NCI-H2196 (cell line): ENCODE data around the gene SLC32A1.
A peak's percentile ranks its signal among the peaks of the same experiment; 100 is the strongest.

Experiments used
- DNase-seq: peaks from one replicate; lab custom pipeline; 2025; ENCODE audit not compliant: unreplicated experiment; lab: John Stamatoyannopoulos, UW

Gene SLC32A1

DNA sequence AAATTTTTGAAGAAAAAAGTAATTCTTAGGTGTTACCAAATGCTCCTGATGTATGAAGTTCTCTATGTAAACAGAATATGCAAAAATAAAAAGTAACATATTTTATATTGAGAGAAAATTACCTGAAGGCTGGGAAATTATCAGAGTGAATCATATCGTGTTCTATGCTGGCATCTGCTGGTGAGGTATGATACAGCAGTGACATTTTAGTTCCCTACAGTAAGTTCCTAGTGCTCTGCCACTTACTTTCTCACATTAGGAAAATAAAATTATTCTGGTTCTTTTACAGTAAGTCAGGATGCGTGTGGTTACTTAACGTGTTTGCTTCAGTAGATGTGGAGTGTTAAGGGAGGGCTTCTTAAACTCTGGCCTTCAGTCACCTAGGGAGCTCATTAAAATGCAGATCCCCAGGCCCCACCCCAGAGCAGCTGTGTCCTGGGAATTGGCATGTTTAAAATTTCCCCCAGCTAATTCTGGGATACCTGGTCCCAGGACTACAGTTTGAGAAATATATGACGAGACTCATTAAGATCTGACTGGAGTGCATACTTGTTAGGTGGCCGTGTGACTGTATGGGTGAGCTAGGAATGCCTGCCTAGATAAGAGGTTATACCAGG lies 27.2 kb downstream of the SLC32A1 start:
- DNase-seq = peak; percentile 46

DNA sequence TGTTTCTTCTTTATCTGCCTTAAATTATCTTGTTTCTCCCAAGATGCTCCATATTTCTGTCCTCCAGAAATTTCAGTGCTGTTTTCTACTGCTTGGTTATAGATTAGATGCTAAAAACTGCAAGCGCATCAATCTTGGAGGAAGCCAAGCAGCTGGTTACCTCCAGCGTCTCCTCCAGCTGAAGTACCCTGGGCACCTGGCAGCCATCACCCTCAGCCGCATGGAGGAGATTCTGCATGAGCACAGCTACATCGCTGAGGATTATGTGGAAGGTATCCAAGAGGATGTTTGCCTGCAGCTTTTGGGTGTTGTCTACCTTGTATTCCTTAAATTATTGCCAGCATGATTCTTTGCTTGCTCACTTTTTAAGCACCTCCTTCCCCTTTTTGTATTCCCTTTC lies 27.7 kb downstream of the SLC32A1 start:
- no peak for DNase-seq

DNA sequence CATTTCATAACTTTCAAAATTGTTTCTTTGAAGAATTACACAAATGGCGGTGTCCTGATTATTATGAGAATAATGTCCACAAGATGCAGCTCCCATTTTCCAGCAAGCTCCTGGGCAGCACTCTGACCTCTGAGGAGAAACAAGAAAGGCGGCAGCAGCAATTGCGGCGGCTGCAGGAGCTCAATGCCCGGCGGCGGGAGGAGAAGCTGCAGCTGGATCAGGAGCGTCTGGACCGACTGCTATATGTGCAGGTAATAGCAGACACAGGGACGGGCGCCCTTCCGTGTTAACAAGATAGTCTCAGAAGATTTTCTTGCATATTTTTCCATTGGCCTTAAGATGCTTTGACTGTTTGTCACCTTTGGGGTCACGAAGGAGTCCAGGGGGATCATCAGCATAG lies 30.6 kb downstream of the SLC32A1 start:
- no peak for DNase-seq

DNA sequence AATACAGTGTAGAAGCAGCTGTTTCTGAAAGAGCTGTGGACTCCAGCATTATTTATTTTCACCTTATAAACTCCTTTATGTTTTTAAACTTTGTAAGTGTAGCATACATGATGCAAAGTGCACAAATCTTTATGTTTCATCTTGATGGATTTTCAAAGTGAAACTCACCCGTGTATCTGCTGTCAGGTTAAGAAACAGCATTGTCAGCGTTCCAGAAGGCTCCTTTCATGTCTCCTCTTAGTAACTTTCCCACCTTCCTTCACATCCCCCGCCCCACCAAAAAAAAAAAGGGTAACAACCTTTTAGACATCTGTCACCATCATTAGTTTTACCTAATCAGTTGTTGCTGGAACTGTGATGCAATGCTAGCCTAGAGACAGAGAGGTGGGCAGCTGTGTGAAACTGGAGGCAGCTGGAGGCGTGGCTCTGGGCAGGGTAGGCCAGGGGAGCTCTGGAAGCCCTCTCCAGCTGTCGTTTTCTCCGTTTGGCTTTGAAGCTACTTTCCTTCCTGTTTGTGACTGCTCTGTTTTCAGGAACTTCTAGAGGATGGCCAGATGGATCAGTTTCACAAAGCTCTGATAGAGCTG lies 31.1 kb downstream of the SLC32A1 start:
- no peak for DNase-seq

DNA sequence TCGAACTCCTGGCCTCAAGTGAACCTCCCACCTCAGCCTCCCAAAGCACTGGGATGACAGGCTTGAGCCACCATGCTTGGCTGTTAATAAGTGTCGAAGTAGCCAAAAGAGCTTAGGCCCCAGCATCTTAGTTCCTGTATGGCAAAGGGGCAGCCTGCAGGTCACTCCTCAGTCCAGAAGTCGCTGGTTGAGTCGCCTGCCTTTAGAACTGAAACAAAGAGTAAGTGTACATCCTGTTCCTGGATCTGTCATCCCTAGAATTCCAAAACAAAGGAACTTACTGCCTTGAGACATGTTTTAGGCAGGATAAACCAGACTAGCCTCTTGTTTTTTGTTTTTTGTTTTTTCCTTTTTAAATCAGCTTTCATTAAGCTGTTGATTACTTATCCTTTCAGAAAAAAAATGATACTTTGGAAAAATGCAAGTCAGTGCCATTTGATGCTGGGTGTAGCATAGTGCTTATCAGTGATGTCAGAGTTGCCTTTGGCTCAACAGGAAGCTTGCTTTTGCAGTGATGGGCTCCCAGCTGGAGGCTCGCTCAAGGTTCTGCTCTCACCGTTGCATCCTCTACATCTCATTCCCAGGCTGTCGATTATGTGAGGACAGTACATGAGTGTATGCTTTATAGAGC lies 33.0 kb downstream of the SLC32A1 start:
- no peak for DNase-seq

DNA sequence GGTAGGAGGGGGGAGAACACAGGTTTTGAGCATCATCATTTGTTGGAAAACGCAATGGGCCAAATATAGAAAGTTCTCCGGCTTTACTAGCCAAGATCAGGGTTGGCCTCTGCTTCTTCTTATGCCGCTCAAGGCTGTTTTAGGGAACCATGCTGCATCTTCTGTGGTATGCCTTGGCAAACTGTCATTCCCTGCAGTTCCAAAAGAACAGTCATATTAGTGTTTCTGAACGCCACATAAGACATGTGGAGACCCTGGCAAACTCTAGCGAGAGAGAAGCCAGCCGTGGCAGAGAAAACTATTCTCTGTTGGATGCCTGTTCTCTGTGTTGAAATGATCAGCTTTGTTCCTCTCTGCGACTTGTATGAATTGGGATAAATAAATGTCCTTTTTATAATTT lies 34.8 kb downstream of the SLC32A1 start:
- DNase-seq = no peak

DNA sequence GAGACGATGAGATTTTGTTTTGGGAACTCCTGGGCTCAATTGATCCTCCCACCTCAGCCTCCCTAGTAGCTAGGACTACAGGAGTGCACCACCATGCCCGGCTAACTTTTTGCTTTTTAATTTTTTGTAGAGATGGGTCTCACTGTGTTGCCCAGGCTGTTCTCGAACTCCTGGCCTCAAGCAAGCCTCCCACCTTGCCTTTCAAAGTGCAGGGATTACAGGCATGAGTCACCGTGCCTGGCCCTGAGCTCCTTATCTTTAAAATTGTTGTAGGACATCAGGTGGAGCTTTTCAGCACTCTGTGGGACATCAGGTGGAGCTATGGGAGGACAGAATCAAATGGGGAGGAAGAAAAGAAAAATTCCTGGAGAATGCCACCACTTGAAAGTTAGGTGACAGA lies 36.7 kb downstream of the SLC32A1 start:
- DNase-seq = no peak

DNA sequence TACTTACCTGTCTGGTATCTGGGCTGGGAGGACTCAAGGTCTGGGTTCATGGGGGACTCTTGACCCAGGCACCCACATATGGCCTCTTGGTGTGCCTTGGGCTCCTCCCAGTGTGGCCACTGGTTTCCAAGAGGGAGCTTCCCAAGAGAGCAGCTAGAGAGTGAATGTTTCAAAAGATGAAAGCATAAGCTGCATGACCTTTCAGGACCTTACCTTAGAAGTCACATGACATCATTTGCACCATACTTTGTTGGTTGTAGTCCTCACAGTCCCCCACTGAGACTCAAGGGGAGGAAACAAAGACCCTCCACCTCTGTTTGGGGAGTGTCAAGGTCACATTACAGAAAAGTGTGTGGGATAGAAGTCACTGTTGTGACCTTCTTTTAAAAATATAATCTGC lies 37.9 kb downstream of the SLC32A1 start:
- DNase-seq = no peak

DNA sequence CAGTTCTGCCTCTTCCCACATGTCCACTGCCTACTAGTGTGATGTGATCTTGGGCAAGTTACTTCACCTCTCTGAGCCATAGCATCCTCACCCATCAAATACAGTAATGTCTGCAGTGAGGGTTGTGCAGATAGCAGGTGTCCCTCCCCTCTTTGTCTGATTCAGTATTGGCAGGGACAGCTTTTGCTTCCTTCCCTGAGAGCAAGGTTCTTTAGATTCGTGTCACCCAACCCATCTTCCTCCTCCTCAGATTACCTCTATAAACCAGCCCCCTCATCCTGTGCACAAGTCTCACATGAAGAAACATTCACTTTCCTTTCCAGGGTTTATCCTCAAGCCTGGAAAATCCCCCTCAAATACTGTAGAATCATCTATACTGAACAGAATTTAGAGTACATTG lies 39.3 kb downstream of the SLC32A1 start:
- no peak for DNase-seq

DNA sequence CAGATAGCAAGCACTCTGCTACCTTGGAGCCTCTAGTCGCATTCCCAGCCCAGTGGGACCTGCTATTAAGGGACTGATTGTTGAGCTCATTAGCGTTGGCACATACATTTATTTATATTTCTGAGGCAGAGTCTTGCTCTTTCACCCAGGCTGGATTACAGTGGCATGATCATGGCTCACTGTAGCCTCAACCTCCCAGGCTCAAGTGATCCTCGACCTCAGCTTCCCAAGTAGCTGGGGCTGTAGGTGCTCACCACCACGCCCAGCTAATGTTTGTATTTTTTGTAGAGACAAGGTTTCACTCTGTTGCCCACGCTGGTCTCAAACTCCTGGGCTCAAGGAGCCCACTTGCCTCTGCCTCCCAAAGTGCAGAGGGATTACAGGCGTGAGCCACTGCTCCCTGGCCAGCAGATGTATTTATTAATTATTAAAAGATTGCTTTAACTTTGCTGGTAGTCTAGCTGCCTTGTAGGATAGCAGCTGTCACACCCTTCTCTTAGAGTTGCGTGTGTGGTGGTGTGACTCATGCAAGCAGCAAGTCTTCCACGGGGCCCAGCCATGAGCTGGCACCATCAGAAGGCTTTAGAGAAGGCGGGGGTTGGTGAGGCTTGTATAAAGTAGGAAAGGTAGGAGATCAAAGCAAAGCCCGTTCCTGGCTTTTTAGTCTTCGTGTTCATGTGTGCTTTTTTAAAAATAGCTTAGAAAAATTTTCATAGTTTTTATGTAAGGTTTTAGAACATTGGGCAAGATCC lies 40.5 kb downstream of the SLC32A1 start:
- DNase-seq = no peak

DNA sequence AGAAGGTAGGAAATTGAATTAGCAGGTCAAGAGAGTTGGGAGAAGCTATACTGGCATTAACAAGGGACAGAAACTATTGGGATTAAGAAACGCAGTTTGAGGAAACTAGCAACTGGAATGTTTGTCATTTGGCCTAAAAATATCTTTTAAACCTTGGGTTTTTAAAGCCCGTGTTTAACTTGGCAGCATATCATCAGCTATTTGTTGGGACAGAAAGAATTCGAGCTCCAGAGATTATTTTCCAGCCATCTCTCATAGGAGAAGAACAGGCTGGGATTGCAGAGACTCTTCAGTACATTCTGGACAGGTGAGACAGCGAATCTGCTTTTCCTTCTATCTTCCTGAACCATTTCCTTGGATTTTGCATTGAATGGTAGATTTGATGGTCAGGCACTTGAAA lies 41.8 kb downstream of the SLC32A1 start:
- no peak for DNase-seq

DNA sequence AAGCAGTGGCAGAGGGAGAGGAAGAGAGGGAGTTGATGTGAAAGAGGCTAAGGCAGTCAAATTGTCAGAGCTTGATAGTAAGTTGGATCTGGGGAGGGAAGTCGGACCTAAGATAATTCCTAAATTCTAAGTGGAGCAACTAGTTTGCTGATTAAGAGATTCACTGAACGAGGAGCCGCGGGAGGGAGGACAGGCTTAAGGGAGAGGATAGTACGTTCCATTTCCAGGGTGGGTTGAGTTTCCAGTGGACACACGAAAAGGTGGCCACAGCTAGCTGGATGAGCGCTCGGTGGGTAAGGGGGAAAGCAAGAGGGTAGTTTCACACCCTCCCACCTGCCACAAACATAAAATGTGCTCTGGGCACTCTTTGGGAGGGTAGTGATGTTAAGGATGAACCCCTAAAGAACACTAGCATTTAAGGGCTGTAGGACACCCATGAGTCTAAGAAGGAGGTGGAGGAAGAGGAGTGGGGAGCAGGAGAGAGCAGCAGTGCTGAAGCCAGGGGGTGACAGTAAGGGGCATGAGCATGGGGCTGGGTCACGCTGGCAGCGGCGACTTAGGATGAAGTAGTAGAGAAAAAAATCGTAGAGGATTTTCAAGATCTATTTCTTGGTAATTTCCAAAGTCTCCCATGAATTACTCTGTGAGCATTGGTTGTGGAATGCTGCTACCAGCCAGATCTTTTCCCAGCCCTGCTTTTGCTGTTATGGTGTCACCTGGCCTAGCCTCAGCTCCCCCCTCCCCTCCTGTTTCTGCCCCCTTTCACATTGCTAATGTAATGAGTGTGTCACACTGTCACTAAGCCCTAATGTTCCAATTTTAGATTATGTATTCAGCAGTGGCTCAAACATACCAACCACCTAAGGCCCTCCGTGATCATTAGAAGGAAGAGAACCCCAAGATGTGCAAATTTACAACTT lies 45.4 kb downstream of the SLC32A1 start:
- no peak for DNase-seq

DNA sequence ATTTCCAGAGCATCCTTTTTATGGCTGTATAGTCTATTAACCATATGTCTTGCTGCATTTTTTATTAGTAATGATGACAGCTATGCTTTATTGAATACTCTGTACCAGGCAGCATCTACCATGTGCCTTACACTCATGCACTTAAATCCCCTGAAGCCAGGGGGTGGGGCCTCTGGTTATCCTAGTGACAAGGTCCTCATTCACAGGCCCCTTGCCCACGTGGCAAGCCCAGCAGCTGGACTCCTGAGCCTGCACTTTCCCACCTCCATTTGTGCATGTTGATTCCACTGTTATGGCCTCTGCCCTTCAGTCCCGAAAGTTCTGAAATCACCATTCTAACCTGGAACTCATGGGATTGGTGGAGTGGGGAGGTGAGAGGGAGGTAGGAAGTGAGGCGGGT lies 46.3 kb downstream of the SLC32A1 start:
- no peak for DNase-seq

DNA sequence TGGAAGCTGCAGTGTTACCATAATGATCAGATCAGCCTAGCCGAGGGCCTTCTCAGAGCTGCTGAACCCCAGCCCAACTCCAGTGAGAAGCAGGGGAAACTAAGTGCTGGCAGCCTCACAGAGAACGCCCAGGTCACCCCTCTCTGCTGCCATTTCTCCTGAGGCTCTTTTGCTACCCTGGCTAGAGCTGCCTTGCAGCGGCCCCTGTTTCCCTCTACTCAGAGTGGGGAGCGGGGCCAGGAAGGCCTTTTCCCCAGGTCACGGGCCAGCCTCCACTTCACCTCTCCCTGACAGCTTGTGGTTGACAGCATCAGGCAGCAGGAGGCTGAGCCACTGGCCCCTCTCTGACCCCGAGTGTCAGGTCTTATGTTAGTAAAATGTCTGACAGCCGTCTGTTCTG lies 46.7 kb downstream of the SLC32A1 start:
- no peak for DNase-seq

DNA sequence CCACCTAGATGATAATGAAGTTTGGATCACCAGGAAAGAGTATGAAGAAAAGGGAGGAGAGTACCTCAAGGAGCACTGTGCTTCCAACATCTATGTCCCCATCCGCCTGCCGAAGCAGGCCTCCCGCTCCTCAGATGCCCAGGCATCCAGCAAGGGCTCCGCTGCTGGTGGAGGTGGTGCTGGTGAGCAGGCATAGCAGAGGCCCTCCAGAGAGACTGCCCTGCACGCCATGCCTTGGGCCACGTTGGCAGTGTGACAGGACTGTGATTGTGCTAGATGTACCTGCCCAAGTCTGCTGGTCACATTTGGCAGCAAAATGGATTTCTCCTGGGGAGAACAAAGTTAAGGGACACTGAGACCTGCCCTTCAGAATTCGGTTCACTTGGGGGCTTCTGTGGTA lies 47.3 kb downstream of the SLC32A1 start:
- no peak for DNase-seq

DNA sequence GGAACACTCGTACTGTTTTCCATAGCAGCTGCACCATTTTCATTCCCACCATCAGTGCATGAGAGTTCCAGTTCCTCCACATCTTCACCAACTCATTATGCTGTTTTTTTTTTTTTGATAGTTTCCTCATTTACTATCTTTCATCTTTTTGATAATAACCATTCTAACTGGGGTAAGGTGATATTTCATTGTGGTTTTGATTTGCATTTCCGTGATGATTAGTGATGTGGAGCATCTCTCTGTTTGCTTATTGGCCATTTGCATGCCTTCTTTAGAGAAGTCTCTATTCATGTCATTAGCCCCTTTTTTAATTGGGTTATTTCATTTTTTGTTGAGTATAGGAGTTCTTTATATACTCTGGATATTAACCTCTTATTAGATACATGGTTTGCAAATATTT lies 49.9 kb downstream of the SLC32A1 start:
- no peak for DNase-seq

DNA sequence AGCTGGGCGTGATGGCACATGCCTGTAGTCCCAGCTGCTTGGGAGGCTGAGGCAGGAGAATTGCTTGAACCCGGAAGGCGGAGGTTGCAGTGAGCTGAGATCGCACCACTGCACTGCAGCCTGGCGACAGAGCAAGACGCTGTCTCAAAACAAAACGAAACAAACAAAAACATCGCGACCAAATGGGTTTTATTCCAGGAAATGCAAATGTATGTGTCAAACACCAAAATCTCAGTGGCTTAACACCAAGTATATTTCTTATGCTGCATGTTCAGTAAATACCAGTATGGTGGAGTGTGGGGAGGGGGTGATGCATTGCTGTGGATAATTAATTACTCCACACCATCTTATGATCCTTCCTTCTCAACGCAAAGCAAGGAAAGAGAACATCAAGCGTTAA lies 52.1 kb downstream of the SLC32A1 start:
- DNase-seq = no peak
